Stimulated activated CD4-positive, alpha-beta T cell treated with anti-CD3 and anti-CD28 coated beads, Interleukin-15, amount 100 ng/mL, for 24 hours (primary cell): ENCODE results near the gene PLEKHA4.
A peak's percentile ranks its signal among the peaks of the same experiment; 100 is the strongest.
"Not testable (repeated sequence)": the region's sequence is repeated elsewhere in the genome, so short reads cannot be mapped to it uniquely, and the experiment has no call there.

Experiments used
- DNase-seq: peaks from one replicate; pipeline ENCODE4 v3.0.0-alpha.2; 2020

PLEKHA4 gene

DNA sequence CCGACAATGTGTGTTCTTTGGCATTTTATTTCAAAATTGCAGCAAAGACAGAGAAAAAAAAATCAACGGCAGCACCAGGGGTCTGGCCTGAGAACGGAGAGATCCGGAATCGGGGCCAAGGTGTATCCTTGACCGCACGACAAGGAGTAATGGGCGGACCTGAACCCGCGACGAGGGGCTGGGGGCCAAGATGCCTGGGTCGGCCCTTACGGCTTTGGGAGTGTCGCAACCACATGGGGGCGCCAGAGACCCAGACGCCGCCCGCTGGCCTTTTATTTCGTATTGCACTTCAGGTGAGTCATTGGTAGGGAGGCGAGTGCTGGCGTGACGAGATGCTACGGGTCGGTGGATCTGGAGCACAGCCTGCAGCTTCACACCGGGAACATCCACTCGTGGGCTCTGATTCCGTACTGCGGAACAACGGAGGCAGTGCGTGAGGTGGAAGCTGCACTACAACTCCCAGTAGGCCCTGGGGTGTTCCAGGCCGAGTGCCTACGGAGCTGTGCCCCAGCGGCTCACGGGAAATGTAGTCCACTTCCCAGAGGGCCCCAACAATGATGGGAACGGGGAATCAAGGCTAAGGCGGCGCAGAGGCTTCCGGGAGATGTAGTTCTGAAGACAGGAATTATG lies 73.2 kb downstream of the PLEKHA4 start:
- peak; percentile 88 for DNase-seq

DNA sequence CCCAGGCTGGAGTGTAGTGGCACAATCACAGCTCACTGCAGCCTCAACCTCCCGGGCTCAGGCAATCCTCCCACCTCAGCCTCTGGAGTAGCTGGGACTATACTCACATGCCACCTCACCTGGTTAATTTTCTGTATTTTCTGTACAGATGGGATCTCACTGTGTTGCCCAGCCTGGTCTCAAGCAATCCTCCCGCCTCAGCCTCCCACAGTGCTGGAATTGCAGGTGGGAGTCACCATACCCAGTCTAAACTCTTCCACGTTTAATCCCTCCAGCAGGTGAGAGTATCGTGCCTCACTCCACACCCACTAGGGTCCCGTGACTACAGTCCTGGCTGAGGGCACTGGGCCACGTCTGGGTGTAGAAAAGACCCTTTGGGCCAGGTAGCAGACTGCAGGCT lies 74.1 kb downstream of the PLEKHA4 start:
- no peak for DNase-seq

DNA sequence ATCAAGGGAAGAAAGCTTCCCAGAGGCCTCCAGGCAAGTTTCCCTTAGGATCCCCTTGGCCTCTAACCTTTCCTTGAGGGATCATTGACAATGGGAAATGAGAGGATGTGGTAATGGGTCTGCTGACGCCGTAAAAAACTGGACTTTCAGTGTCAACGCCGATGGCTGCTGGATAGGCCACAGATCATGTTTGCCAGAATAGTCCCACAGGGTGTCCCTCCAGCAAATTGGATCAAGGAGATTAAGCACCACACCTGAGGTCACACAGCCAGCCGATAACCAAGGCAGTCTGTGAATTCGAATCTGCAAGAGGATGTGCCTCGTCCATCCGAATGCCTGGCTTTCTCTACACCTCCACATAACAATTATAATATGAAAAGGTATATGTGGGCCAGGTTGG lies 75.1 kb downstream of the PLEKHA4 start:
- no peak for DNase-seq

DNA sequence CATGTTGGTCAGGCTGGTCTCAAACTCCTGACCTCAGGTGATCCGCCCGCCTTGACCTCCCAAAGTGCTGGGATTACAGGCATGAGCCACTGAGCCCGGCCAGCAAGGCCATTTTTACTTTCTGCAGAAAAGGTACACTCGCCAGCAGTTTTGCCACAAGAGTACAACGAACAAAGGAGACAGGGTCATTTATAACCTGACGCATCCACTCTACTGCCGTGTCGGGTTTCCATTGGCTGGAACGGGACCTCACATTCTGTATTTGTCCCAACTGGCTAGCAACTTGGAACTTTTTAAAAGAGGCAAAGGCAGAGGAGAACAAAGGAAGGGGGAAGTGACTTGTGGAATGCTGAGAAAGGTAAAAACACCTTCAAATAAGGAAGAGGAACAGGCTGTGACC lies 81.1 kb downstream of the PLEKHA4 start:
- DNase-seq, result not testable (repeated sequence)
